Measurements from ENCODE around the gene TBL1XR1. TPM values are rescaled to one million over a fixed set of nuclear protein-coding genes. Genes with fewer than 3 reads are reported as not detected.

TBL1XR1 gene
- total and polyA plus RNA-seq, 2 of the 8 experiments (the other 6 are each of a cell fraction or from before 2014, with no cell fraction given): 28.1 to 147 TPM

GRCh38 chr3:176992565-176992964 lies 204.7 kb downstream of the TBL1XR1 start (continued):
- no peak for TF ChIP-seq CHD7 (IDR thresholded peaks at IDR 0.05; ENCODE audit: insufficient replicate concordance, low read length)
- no peak for TF ChIP-seq CREB1 (IDR thresholded peaks at IDR 0.05)
- TF ChIP-seq RAD21 (IDR thresholded peaks at IDR 0.05 in 1 of 2, conservative IDR thresholded peaks at IDR 0.05 in 1 of 2; ENCODE audit: low read depth in 2 of 2, low read length in 2 of 2): no peak
- TF ChIP-seq FOSL1 (IDR thresholded peaks at IDR 0.05; ENCODE audit: insufficient read depth, low read depth, low read length): no peak
- TF ChIP-seq YY1 (IDR thresholded peaks at IDR 0.05; ENCODE audit: low read depth, low read length): no peak

Measured in H1 (cell line).